HG03095 (cell line): ENCODE measurements around the gene LAMA2.

ENCODE experiments used
- ATAC-seq: cut with Tn5 transposase; IDR thresholded peaks from one replicate; pipeline ENCODE4 v1.9.1; 2021; ENCODE audit warnings: moderate library complexity; ENCODE audit not compliant: unreplicated experiment

The LAMA2 gene

GRCh38 chr6:129546702-129547101, 663.8 kb downstream of the LAMA2 start:
- ATAC-seq: no peak

GRCh38 chr6:129551486-129551885, 668.5 kb downstream of the LAMA2 start:
- ATAC-seq: no peak

GRCh38 chr6:129552413-129552812, 669.5 kb downstream of the LAMA2 start:
- ATAC-seq: no peak

- ATAC-seq: no peak
Measured at GRCh38 chr6:129555206-129555832, 672.4 kb downstream of the LAMA2 start.

- no peak for ATAC-seq
Measured at GRCh38 chr6:129558248-129558647, 675.3 kb downstream of the LAMA2 start.

GRCh38 chr6:129565366-129565765, 682.4 kb downstream of the LAMA2 start:
- no peak for ATAC-seq

GRCh38 chr6:129565811-129566210, 682.9 kb downstream of the LAMA2 start:
- no peak for ATAC-seq
